Mammary epithelial cell (primary cell): ENCODE measurements around the gene AFF2.

Experiments used
- EZH2 ChIP-seq: IDR thresholded peaks from 2 replicates; pipeline ENCODE4 v1.6.1; 2012; ENCODE audit warnings: low read length, inconsistent platforms, borderline replicate concordance
- TF ChIP-seq, protein P1 (sequence below), 2 donors: IDR thresholded peaks in 1 of 2; conservative IDR thresholded peaks in 1 of 2; 2 replicates each; pipeline ENCODE4 v1.5.1; 2011 to 2012; ENCODE audit warnings: inconsistent platforms in 2 of 2, low read length in 2 of 2, mild to moderate bottlenecking in 2 of 2, control low read depth in 1 of 2, low read depth in 1 of 2; ENCODE audit not compliant: insufficient read depth in 1 of 2; ENCODE audit errors: extremely low read depth in 1 of 2

GRCh38 chrX:148492057-148492456 is 8.4 kb upstream of the AFF2 start:
- TF ChIP-seq, protein P1, sequence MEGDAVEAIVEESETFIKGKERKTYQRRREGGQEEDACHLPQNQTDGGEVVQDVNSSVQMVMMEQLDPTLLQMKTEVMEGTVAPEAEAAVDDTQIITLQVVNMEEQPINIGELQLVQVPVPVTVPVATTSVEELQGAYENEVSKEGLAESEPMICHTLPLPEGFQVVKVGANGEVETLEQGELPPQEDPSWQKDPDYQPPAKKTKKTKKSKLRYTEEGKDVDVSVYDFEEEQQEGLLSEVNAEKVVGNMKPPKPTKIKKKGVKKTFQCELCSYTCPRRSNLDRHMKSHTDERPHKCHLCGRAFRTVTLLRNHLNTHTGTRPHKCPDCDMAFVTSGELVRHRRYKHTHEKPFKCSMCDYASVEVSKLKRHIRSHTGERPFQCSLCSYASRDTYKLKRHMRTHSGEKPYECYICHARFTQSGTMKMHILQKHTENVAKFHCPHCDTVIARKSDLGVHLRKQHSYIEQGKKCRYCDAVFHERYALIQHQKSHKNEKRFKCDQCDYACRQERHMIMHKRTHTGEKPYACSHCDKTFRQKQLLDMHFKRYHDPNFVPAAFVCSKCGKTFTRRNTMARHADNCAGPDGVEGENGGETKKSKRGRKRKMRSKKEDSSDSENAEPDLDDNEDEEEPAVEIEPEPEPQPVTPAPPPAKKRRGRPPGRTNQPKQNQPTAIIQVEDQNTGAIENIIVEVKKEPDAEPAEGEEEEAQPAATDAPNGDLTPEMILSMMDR (conservative IDR thresholded peaks at IDR 0.05 in 1 of 2, IDR thresholded peaks at IDR 0.05 in 1 of 2; ENCODE audit: extremely low read depth in 1 of 2, insufficient read depth in 1 of 2, low read depth in 1 of 2, low read length in 2 of 2), result no peak
- TF ChIP-seq EZH2, result no peak
